ENCODE data around the gene KRT2.

GRCh38 chr12:52614381-52615207, 37.4 kb downstream of the KRT2 start:
- TF ChIP-seq CTCF (conservative IDR thresholded peaks at IDR 0.05; ENCODE audit: low read length) (no peak), EZH2phosphoT487 (IDR thresholded peaks at IDR 0.05; ENCODE audit: borderline replicate concordance, low read depth, low read length) (no peak)

Measured in OCI-LY7 (cell line).